ENCODE results near the gene TTC21B.

- TF ChIP-seq, protein P1, sequence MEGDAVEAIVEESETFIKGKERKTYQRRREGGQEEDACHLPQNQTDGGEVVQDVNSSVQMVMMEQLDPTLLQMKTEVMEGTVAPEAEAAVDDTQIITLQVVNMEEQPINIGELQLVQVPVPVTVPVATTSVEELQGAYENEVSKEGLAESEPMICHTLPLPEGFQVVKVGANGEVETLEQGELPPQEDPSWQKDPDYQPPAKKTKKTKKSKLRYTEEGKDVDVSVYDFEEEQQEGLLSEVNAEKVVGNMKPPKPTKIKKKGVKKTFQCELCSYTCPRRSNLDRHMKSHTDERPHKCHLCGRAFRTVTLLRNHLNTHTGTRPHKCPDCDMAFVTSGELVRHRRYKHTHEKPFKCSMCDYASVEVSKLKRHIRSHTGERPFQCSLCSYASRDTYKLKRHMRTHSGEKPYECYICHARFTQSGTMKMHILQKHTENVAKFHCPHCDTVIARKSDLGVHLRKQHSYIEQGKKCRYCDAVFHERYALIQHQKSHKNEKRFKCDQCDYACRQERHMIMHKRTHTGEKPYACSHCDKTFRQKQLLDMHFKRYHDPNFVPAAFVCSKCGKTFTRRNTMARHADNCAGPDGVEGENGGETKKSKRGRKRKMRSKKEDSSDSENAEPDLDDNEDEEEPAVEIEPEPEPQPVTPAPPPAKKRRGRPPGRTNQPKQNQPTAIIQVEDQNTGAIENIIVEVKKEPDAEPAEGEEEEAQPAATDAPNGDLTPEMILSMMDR (IDR thresholded peaks at IDR 0.05; ENCODE audit: insufficient read depth, low read length, poor library complexity, severe bottlenecking), result no peak
- no peak for TF ChIP-seq EZH2phosphoT487 (conservative IDR thresholded peaks at IDR 0.05; ENCODE audit: low read length)
Observed at GRCh38 chr2:165953306-165953654, 296 bp downstream of the TTC21B start.
